Spleen (tissue), 7 donors: ENCODE results near the gene SPRY1.

ENCODE experiments used
- POLR2A ChIP-seq, 3 donors: fragments of 450-650 bp; IDR thresholded peaks; one replicate each; pipeline ENCODE4 v1.5.1; 2017; ENCODE audit warnings: antibody characterized with exemption in 3 of 3, mild to moderate bottlenecking in 1 of 3
- POLR2AphosphoS5 ChIP-seq, 3 donors: sonication (generic); formaldehyde crosslinking; IDR thresholded peaks; one replicate each; pipeline ENCODE4 v1.5.1; 2017; ENCODE audit warnings: antibody characterized with exemption in 3 of 3
- TF ChIP-seq, protein P1 (sequence below), 11 experiments: fragments of 200-600 bp in 7 of 11; fragments of 450-650 bp in 4 of 11; sonication (generic) in 4 of 11; IDR thresholded peaks in 8 of 11; conservative IDR thresholded peaks in 3 of 11; 1 replicate in 7 of 11; 2 replicates in 4 of 11; pipeline versions ENCODE4 v1.4.0 to v1.8.0; 2016 to 2021; ENCODE audit warnings: antibody characterized with exemption in 11 of 11, inconsistent platforms in 4 of 11, mild to moderate bottlenecking in 1 of 11
- donor health status: DM: no; HTN: no; CAD: no; lungs with moderate emphysema.
- donor health status: DM: no; HTN: no; CAD: no.
- donor health status: DM: no; HTN: no; CAD: no.

DNA sequence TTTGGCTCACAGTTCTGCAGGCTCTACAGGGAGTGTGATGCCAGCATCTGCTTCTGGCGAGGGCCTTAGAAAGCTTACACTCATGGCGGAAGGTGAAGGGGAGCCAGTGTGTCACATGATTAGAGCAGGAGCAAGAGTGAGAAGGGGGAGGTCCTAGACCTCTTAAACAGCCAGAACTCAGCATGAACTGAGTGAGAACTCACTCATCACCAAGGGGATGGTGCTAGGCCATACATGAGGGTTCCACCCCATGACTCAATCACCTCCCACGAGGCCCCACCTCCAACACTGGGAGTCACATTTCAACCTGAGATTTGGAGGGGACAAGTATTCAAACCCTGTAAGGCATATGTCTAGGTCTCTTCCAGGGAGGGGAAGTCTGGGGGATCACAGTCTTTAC lies 33.4 kb downstream of the SPRY1 start:
- TF ChIP-seq, protein P1, sequence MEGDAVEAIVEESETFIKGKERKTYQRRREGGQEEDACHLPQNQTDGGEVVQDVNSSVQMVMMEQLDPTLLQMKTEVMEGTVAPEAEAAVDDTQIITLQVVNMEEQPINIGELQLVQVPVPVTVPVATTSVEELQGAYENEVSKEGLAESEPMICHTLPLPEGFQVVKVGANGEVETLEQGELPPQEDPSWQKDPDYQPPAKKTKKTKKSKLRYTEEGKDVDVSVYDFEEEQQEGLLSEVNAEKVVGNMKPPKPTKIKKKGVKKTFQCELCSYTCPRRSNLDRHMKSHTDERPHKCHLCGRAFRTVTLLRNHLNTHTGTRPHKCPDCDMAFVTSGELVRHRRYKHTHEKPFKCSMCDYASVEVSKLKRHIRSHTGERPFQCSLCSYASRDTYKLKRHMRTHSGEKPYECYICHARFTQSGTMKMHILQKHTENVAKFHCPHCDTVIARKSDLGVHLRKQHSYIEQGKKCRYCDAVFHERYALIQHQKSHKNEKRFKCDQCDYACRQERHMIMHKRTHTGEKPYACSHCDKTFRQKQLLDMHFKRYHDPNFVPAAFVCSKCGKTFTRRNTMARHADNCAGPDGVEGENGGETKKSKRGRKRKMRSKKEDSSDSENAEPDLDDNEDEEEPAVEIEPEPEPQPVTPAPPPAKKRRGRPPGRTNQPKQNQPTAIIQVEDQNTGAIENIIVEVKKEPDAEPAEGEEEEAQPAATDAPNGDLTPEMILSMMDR (IDR thresholded peaks at IDR 0.05 in 8 of 11, conservative IDR thresholded peaks at IDR 0.05 in 3 of 11) = no peak
- no peak for TF ChIP-seq POLR2AphosphoS5 (IDR thresholded peaks at IDR 0.05)
- no peak for TF ChIP-seq POLR2A (IDR thresholded peaks at IDR 0.05)
